PC-3 (cell line): ENCODE data around the gene RPS27L. TPM values are rescaled to one million over a fixed set of nuclear protein-coding genes. Genes with fewer than 3 reads are reported as not detected.

Source experiments
- ATAC-seq: fragments of 200-7000 bp; cut with Tn5 transposase; 2 replicates; pipeline ENCODE4 v1.9.1; 2020; ENCODE audit warnings: mild to moderate bottlenecking, moderate library complexity
- BruUV-seq: library from RNA; stranded (reverse); fragments of 400-500 nt; replicated peaks from 2 replicates; lab custom pipeline; 2021; lab: Mats Ljungman, UMichigan
- CTCF ChIA-PET: fragments of 300-600 bp; sonication (Branson Sonifier 250); formaldehyde crosslinking; loops from one replicate; lab custom pipeline; 2022; ENCODE audit warnings: antibody characterized with exemption; lab: Charles Lee
- POLR2A ChIA-PET: fragments of 300-600 bp; sonication (Branson Sonifier 250); formaldehyde crosslinking; loops from one replicate; lab custom pipeline; 2022; ENCODE audit warnings: antibody characterized with exemption; ENCODE audit not compliant: unreplicated experiment; lab: Charles Lee
- DNase-seq: peaks from one replicate; pipeline ENCODE4 v3.0.0-alpha.2; 2015
- H2AFZ ChIP-seq: fragments of 300-600 bp; sonication (generic); 2 replicates; pipeline ENCODE4 v1.6.0; 2016; ENCODE audit warnings: antibody characterized with exemption, low read length
- H3F3A ChIP-seq: fragments of 300-600 bp; sonication (generic); one replicate; pipeline ENCODE4 v1.6.0; 2017; ENCODE audit warnings: antibody characterized with exemption, low read length, control low read depth, mild to moderate bottlenecking; ENCODE audit not compliant: unreplicated experiment
- H3K27ac ChIP-seq: fragments of 300-600 bp; sonication (generic); 2 replicates; pipeline ENCODE4 v1.5.1; 2016; ENCODE audit warnings: mild to moderate bottlenecking, low read length
- H3K27me3 ChIP-seq: fragments of 300-600 bp; sonication (generic); 2 replicates; pipeline ENCODE4 v1.6.1; 2016; ENCODE audit warnings: low read length, mixed read lengths
- H3K36me3 ChIP-seq: fragments of 300-600 bp; sonication (generic); 2 replicates; pipeline ENCODE4 v1.6.1; 2016; ENCODE audit warnings: low read depth, mixed run types, low read length, mixed read lengths
- H3K4me1 ChIP-seq: fragments of 300-600 bp; sonication (generic); 2 replicates; pipeline ENCODE4 v1.5.1; 2016; ENCODE audit warnings: low read length; ENCODE audit not compliant: insufficient read depth
- H3K4me2 ChIP-seq: fragments of 300-600 bp; sonication (generic); 2 replicates; pipeline ENCODE4 v1.6.0; 2016; ENCODE audit warnings: low read length
- H3K4me3 ChIP-seq: fragments of 300-600 bp; sonication (generic); 2 replicates; pipeline ENCODE4 v1.5.1; 2016; ENCODE audit warnings: mild to moderate bottlenecking, low read length, mixed read lengths
- H3K79me2 ChIP-seq: fragments of 300-600 bp; sonication (generic); 2 replicates; pipeline ENCODE4 v1.6.1; 2017; ENCODE audit warnings: low read length, mixed read lengths
- H3K9ac ChIP-seq: fragments of 300-600 bp; sonication (generic); 2 replicates; pipeline ENCODE4 v1.6.0; 2016; ENCODE audit warnings: mild to moderate bottlenecking, low read length
- H3K9me2 ChIP-seq: fragments of 300-600 bp; sonication (generic); replicated peaks from 2 replicates; pipeline ENCODE4 v1.6.1; 2016; ENCODE audit warnings: mixed run types, low read length, mixed read lengths
- H3K9me3 ChIP-seq: fragments of 300-600 bp; sonication (generic); 2 replicates; pipeline ENCODE4 v1.6.1; 2016; ENCODE audit warnings: low read length, mixed read lengths
- H4K20me1 ChIP-seq: fragments of 300-600 bp; sonication (generic); 2 replicates; pipeline ENCODE4 v1.6.1; 2016; ENCODE audit warnings: low read length, mixed read lengths
- CTCF ChIP-seq: fragments of 300-600 bp; sonication (generic); conservative IDR thresholded peaks from 2 replicates; pipeline ENCODE4 v1.5.1; 2017; ENCODE audit warnings: antibody characterized with exemption, low read depth, mild to moderate bottlenecking, low read length
- EZH2 ChIP-seq: fragments of 300-600 bp; sonication (generic); IDR thresholded peaks from one replicate; pipeline ENCODE4 v1.6.1; 2017; ENCODE audit warnings: antibody characterized with exemption, mild to moderate bottlenecking, low read length; ENCODE audit not compliant: unreplicated experiment
- EZH2phosphoT487 ChIP-seq: fragments of 300-600 bp; sonication (generic); IDR thresholded peaks from 2 replicates; pipeline ENCODE4 v1.6.1; 2018; ENCODE audit warnings: mild to moderate bottlenecking, antibody characterized with exemption, low read length, borderline replicate concordance
- intact Hi-C: fragments of 100-400 bp; cut with micrococcal nuclease; formaldehyde crosslinking; loops from 2 replicates; pipeline ENCODE4 v1.9.0; 2023
- total RNA-seq: library from RNA; depleted of rRNA; stranded (reverse); fragments of >200 nt; gene quantifications from 2 replicates; pipeline ENCODE4 v1.2.3, GENCODE V29; 2014

Gene RPS27L
- total RNA-seq, 1 experiment from 2014 or later, result 48.5 TPM

GRCh38 chr15:63188926-63189871 is 31.9 kb upstream of the RPS27L start, which contains the start of gene RAB8B:
RAB8B (plus strand) TSS chr15:63189606; CDS start chr15:63189625, 19 bp downstream.
- TSS peak; percentile 46 for BruUV-seq

GRCh38 chr15:63188247-63188925 is 31.1 kb upstream of the RPS27L start:
- H3F3A ChIP-seq, result no peaks in the 10 kb centered on the region
- H3K36me3 ChIP-seq, result no peaks in the 10 kb centered on the region
- no peaks in the 10 kb centered on the region for H3K9me3 ChIP-seq
- DNase-seq (no peak), ATAC-seq (peak; percentile 8)
- no peaks in the 10 kb centered on the region for H4K20me1 ChIP-seq
- TF ChIP-seq EZH2 (no peak), EZH2phosphoT487 (no peak), CTCF (no peak)
- H3K27ac ChIP-seq, result no peak overlapping the region
- peak overlapping the region; percentile 95 for H3K4me2 ChIP-seq
- no TSS peak for BruUV-seq
- peak overlapping the region; percentile 99 for H2AFZ ChIP-seq
- peak overlapping the region; percentile 71 for H3K9ac ChIP-seq
- no peaks in the 10 kb centered on the region for H3K9me2 ChIP-seq
- intact Hi-C loops, result no loop called here
- ChIA-PET POLR2A (no interaction called here), CTCF (no interaction called here)
- peak overlapping the region; percentile 89 for H3K4me3 ChIP-seq
- no peaks in the 10 kb centered on the region for H3K27me3 ChIP-seq
- H3K79me2 ChIP-seq, result peaks cover 38% of the 10 kb centered on the region
- H3K4me1 ChIP-seq, result peaks cover 32% of the 10 kb centered on the region

More at GRCh38 chr15:63188926-63189871, 31.9 kb upstream of the RPS27L start, which contains the start of gene RAB8B:
- no peaks in the 10 kb centered on the region for H3K9me3 ChIP-seq
- H3K79me2 ChIP-seq, result peaks cover 40% of the 10 kb centered on the region
- H4K20me1 ChIP-seq, result no peaks in the 10 kb centered on the region
- CTCF ChIA-PET, result interaction anchor here (0.5 kb wide), 1 partner anchor 89 kb away, joined by 5 read pairs; no protein-coding TSS in a partner anchor
- peak within 1 kb of the TSS; percentile 95 for H3K4me2 ChIP-seq
- H3K27ac ChIP-seq, result no peak within 1 kb of the TSS
- H3K4me3 ChIP-seq, result peak within 1 kb of the TSS; percentile 89
- DNase-seq (peak; percentile 91), ATAC-seq (peak; percentile 97)
- POLR2A ChIA-PET, result interaction anchor here (0.7 kb wide), 1 partner anchor 39 kb away, joined by 3 read pairs; no protein-coding TSS in a partner anchor
- H3F3A ChIP-seq, result no peaks in the 10 kb centered on the region
- TF ChIP-seq EZH2phosphoT487 (no peak), EZH2 (no peak), CTCF (no peak)
- no peaks in the 10 kb centered on the region for H3K36me3 ChIP-seq
- H3K9ac ChIP-seq, result peak within 1 kb of the TSS; percentile 71
- H3K27me3 ChIP-seq, result no peaks in the 10 kb centered on the region
- no peaks in the 10 kb centered on the region for H3K9me2 ChIP-seq
- peak within 1 kb of the TSS; percentile 99 for H2AFZ ChIP-seq
- intact Hi-C loops, result loop anchor here (1.0 kb wide), 1 partner anchor 88 kb away; the partner anchor contains the start of gene APH1B
- peaks cover 36% of the 10 kb centered on the region for H3K4me1 ChIP-seq
